Measurements from ENCODE around the gene HCRTR1. TPM values are rescaled to one million over a fixed set of nuclear protein-coding genes. Genes with fewer than 3 reads are reported as not detected.

The HCRTR1 gene
- total and polyA plus RNA-seq, 7 experiments from 2014 or later, result not detected

GRCh38 chr1:31674626-31675025 is 57.1 kb downstream of the HCRTR1 start:
- H3K36me3 Mint-ChIP-seq, result no peaks in the 10 kb centered on the region
- Histone ChIP-seq H3K36me3 (ENCODE audit: control insufficient read depth in 2 of 3, insufficient read depth in 3 of 3, low read length in 3 of 3) (no peaks in the 10 kb centered on the region), H3K27ac (ENCODE audit: low read depth, low read length) (no peak overlapping the region), H3K27me3 (ENCODE audit: control insufficient read depth in 2 of 2, insufficient read depth in 2 of 2, low read length in 2 of 2) (peaks cover 0 to 4% of the 10 kb centered on the region in 2 donors), H3K4me1 (ENCODE audit: control insufficient read depth in 2 of 2, insufficient read depth in 2 of 2, low read length in 2 of 2) (peaks cover 2 to 3% of the 10 kb centered on the region in 2 donors), H3K4me3 (ENCODE audit: low read length) (no peak overlapping the region), H3K9me3 (ENCODE audit: control insufficient read depth in 2 of 3, low read length in 3 of 3) (no peaks in the 10 kb centered on the region)
- H3K4me3 Mint-ChIP-seq, result no peak overlapping the region
- ATAC-seq, result no peak
- DNase-seq, result no peak
- CTCF ChIA-PET, result no interaction called here
- H3K27ac Mint-ChIP-seq, result no peak overlapping the region
- no peaks in the 10 kb centered on the region for H3K9me3 Mint-ChIP-seq
- peaks cover 6 to 10% (median 8%) of the 10 kb centered on the region in 7 donors for H3K4me1 Mint-ChIP-seq
- POLR2A ChIA-PET, result no interaction called here
- peaks cover 5 to 19% (median 7%) of the 10 kb centered on the region in 5 donors for H3K27me3 Mint-ChIP-seq
- intact Hi-C loops (cut with micrococcal nuclease), result no loop called here

- DNase-seq, result no peak
- intact Hi-C loops (cut with micrococcal nuclease), result no loop called here
- ATAC-seq, result no peak
- Histone ChIP-seq H3K9me3 (ENCODE audit: control insufficient read depth in 2 of 3, low read length in 3 of 3) (no peaks in the 10 kb centered on the region), H3K36me3 (ENCODE audit: control insufficient read depth in 2 of 3, insufficient read depth in 3 of 3, low read length in 3 of 3) (no peaks in the 10 kb centered on the region), H3K4me1 (ENCODE audit: control insufficient read depth in 2 of 2, insufficient read depth in 2 of 2, low read length in 2 of 2) (peaks cover 0 to 2% of the 10 kb centered on the region in 2 donors), H3K27me3 (ENCODE audit: control insufficient read depth in 2 of 2, insufficient read depth in 2 of 2, low read length in 2 of 2) (no peaks in the 10 kb centered on the region), H3K27ac (ENCODE audit: low read depth, low read length) (no peak overlapping the region), H3K4me3 (ENCODE audit: low read length) (no peak overlapping the region)
- H3K4me3 Mint-ChIP-seq, result no peak overlapping the region
- peaks cover 2 to 14% (median 3%) of the 10 kb centered on the region in 5 donors for H3K27me3 Mint-ChIP-seq
- no peak overlapping the region for H3K27ac Mint-ChIP-seq
- CTCF ChIA-PET, result no interaction called here
- POLR2A ChIA-PET, result no interaction called here
- H3K9me3 Mint-ChIP-seq, result no peaks in the 10 kb centered on the region
- H3K36me3 Mint-ChIP-seq, result no peaks in the 10 kb centered on the region
- peaks cover 3 to 6% (median 3%) of the 10 kb centered on the region in 7 donors for H3K4me1 Mint-ChIP-seq
Observed at GRCh38 chr1:31675161-31675560, 57.7 kb downstream of the HCRTR1 start.

GRCh38 chr1:31675756-31676155 is 58.3 kb downstream of the HCRTR1 start:
- Mint-ChIP-seq H3K27me3 (peaks cover 0 to 9% (median 0%) of the 10 kb centered on the region in 5 donors), H3K27ac (peak overlapping the region in 1 of 9 donors; percentile 76), H3K4me3 (no peak overlapping the region), H3K9me3 (no peaks in the 10 kb centered on the region), H3K4me1 (peaks cover 0 to 4% (median 0%) of the 10 kb centered on the region in 7 donors), H3K36me3 (no peaks in the 10 kb centered on the region)
- Histone ChIP-seq H3K27ac (ENCODE audit: low read depth, low read length) (no peak overlapping the region), H3K36me3 (ENCODE audit: control insufficient read depth in 2 of 3, insufficient read depth in 3 of 3, low read length in 3 of 3) (no peaks in the 10 kb centered on the region), H3K4me1 (ENCODE audit: control insufficient read depth in 2 of 2, insufficient read depth in 2 of 2, low read length in 2 of 2) (no peaks in the 10 kb centered on the region), H3K27me3 (ENCODE audit: control insufficient read depth in 2 of 2, insufficient read depth in 2 of 2, low read length in 2 of 2) (no peaks in the 10 kb centered on the region), H3K9me3 (ENCODE audit: control insufficient read depth in 2 of 3, low read length in 3 of 3) (no peaks in the 10 kb centered on the region), H3K4me3 (ENCODE audit: low read length) (no peak overlapping the region)
- intact Hi-C loops (cut with micrococcal nuclease), result no loop called here
- no peak for DNase-seq
- POLR2A ChIA-PET, result interaction anchor here (0.6 kb wide), 1 partner anchor 28 kb away, joined by 3 read pairs; no protein-coding TSS in a partner anchor
- no peak for ATAC-seq
- CTCF ChIA-PET, result no interaction called here

Other genes starting within 250 kb of the HCRTR1 start
- gene FABP3, start 244.6 kb upstream of the HCRTR1 start, total RNA-seq, result under 1 TPM in 1 of 5 experiments, not detected in 4; 0.67 TPM
- not detected for gene FABP3, start 244.6 kb upstream of the HCRTR1 start, polyA plus RNA-seq
- gene SERINC2, start 204.5 kb upstream of the HCRTR1 start, total RNA-seq, result 1 to 10 TPM in 1 of 5 experiments, under 1 TPM in 2, not detected in 2; 0.22 to 2.7 (median 0.34) TPM
- not detected for gene SERINC2, start 204.5 kb upstream of the HCRTR1 start, polyA plus RNA-seq
- not detected for gene TINAGL1, start 41.2 kb upstream of the HCRTR1 start, total RNA-seq
- not detected for gene TINAGL1, start 41.2 kb upstream of the HCRTR1 start, polyA plus RNA-seq
- 10 to 100 TPM; 37.7 to 49.8 (median 40.8) TPM for gene PEF1, start 27.2 kb downstream of the HCRTR1 start, total RNA-seq
- gene PEF1, start 27.2 kb downstream of the HCRTR1 start, polyA plus RNA-seq, result 10 to 100 TPM; 74.7 to 87.7 TPM
- under 1 TPM in 1 of 5 experiments, not detected in 4; 0.37 TPM for gene COL16A1, start 86.3 kb downstream of the HCRTR1 start, total RNA-seq
- under 1 TPM in 1 of 2 donors, not detected in 1; 0.31 TPM for gene COL16A1, start 86.3 kb downstream of the HCRTR1 start, polyA plus RNA-seq
- gene ADGRB2, start 146.7 kb downstream of the HCRTR1 start, total RNA-seq, result 1 to 10 TPM in 1 of 5 experiments, under 1 TPM in 4; 0.11 to 4.3 (median 0.43) TPM
- gene ADGRB2, start 146.7 kb downstream of the HCRTR1 start, polyA plus RNA-seq, result not detected
- gene SPOCD1, start 198.3 kb downstream of the HCRTR1 start, total RNA-seq, result under 1 TPM in 2 of 5 experiments, not detected in 3; 0.21 to 0.38 TPM
- gene SPOCD1, start 198.3 kb downstream of the HCRTR1 start, polyA plus RNA-seq, result not detected